Measurements from ENCODE around the gene MEIS3. TPM values are rescaled to one million over a fixed set of nuclear protein-coding genes. Genes with fewer than 3 reads are reported as not detected.

Gene MEIS3
- total RNA-seq, 1 experiment from 2014 or later: 35.8 TPM

DNA sequence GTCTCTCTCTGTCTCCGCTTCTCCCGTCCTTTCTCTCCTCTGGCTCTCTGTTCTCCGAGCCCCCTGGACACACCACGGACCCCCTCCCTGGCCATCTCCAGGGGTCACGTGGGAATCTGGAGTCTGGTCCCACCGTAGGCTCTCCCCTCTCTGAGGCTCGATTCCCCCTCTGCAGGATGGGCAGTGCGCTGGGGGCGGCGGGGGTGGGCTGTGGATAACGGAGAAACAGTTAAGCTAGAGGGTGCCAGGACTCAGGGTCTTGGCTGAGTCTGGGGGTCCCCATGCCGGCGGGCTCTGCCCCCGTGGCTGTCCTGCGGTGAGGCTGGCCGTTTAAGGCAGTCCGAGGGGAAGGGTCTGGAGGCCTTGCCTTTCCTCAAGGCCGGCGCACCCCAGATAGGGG is 462 bp upstream of the MEIS3 start:
- intact Hi-C loops (cut with micrococcal nuclease): no loop called here

DNA sequence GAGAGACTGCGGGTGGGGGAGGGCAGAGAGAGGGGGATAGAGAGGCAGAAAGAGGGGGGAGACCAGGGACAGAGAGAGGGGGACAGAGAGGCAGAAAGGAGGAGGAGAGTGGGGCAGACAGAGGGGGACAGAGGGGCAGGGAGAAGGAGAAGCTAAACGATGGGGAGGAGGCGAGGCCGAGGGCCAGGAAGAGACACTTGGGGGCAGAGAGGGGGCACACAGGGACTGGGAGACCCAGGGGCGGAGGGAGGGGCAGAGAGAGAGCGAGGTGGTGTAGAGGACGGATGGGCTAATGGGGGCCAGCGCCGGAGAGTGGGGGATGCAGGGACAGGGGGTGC is 666 bp downstream of the MEIS3 start:
- TF ChIP-seq POLR2A (IDR thresholded peaks at IDR 0.05; ENCODE audit: borderline replicate concordance, extremely low read depth, insufficient read depth, insufficient read length) (no peak), CEBPB (IDR thresholded peaks at IDR 0.05; ENCODE audit: low read depth) (no peak), EZH2phosphoT487 (IDR thresholded peaks at IDR 0.05; ENCODE audit: borderline replicate concordance) (no peak), EGR1 (IDR thresholded peaks at IDR 0.05; ENCODE audit: low read depth) (no peak), POLR2AphosphoS5 (IDR thresholded peaks at IDR 0.05; ENCODE audit: low read depth, low read length) (no peak), ZNF274 (IDR thresholded peaks at IDR 0.05; ENCODE audit: low read depth, low read length) (no peak), RAD21 (IDR thresholded peaks at IDR 0.05; ENCODE audit: low read depth) (no peak), FOSL1 (IDR thresholded peaks at IDR 0.05; ENCODE audit: low read depth) (no peak), ZFX (IDR thresholded peaks at IDR 0.05) (no peak), YY1 (IDR thresholded peaks at IDR 0.05; ENCODE audit: extremely low read depth, insufficient replicate concordance, low read depth, low read length) (no peak)
- H4K20me1 ChIP-seq (ENCODE audit: insufficient read depth): no peaks in the 10 kb centered on the region
- no peaks in the 10 kb centered on the region for H3K79me2 ChIP-seq (ENCODE audit: insufficient read depth, low read length)
- ChIA-PET POLR2A (no interaction called here), RAD21 (ENCODE audit: low non-redundant PET in 1 of 2, low total read pairs in 2 of 2, uncharacterized antibody in 2 of 2, unreplicated experiment in 2 of 2) (no interaction called here), CTCF (no interaction called here)
- peak overlapping the region; percentile 51 to 63 for H3K4me3 ChIP-seq (replicated peaks in 1 of 2; ENCODE audit: low read depth in 1 of 2, low read length in 2 of 2)
- no peaks in the 10 kb centered on the region for H3K9me2 ChIP-seq (ENCODE audit: insufficient read depth)
- DNase-seq (ENCODE audit: low read depth, low spot score) (no peak), ATAC-seq (no peak)
- H3K27me3 ChIP-seq (ENCODE audit: insufficient read depth, low read length): peaks cover 20% of the 10 kb centered on the region; the same call in 1 of the 2 replicates
- BruUV-seq (replicated peaks): no TSS peak
- peak overlapping the region; percentile 71; the same call in 1 of the 2 replicates for H3K27ac ChIP-seq (ENCODE audit: low read depth, low read length)
- peak overlapping the region; percentile 85 for H3K4me2 ChIP-seq (ENCODE audit: low read length)
- peak overlapping the region; percentile 62 for H3K9ac ChIP-seq (ENCODE audit: low read length)
- no peaks in the 10 kb centered on the region for H3K36me3 ChIP-seq (ENCODE audit: control insufficient read depth in 1 of 2, insufficient read depth in 2 of 2, low read length in 2 of 2)
- H3K9me3 ChIP-seq (ENCODE audit: control insufficient read depth in 1 of 2, insufficient read depth in 1 of 2, low read depth in 1 of 2, low read length in 2 of 2): no peaks in the 10 kb centered on the region
- H3K4me1 ChIP-seq (ENCODE audit: control insufficient read depth in 1 of 2, insufficient read depth in 2 of 2, low read length in 2 of 2): peaks cover 9 to 13% of the 10 kb centered on the region in 2 experiments; a peak in 3 of 4 replicates
- intact Hi-C loops (cut with micrococcal nuclease): no loop called here
- H2AFZ ChIP-seq (ENCODE audit: low read depth, low read length, poor library complexity, severe bottlenecking): no peak overlapping the region

More for the DNA sequence above, 462 bp upstream of the MEIS3 start:
- H3K27ac ChIP-seq (ENCODE audit: low read depth, low read length): no peak overlapping the region
- RAD21 ChIA-PET (ENCODE audit: low non-redundant PET in 1 of 2, low total read pairs in 2 of 2, uncharacterized antibody in 2 of 2, unreplicated experiment in 2 of 2): no interaction called here
- no peak for DNase-seq (ENCODE audit: low read depth, low spot score)
- no peaks in the 10 kb centered on the region for H3K79me2 ChIP-seq (ENCODE audit: insufficient read depth, low read length)
- H3K4me3 ChIP-seq (replicated peaks in 1 of 2; ENCODE audit: low read depth in 1 of 2, low read length in 2 of 2): no peak overlapping the region
- peaks cover 10 to 18% of the 10 kb centered on the region in 2 experiments for H3K4me1 ChIP-seq (ENCODE audit: control insufficient read depth in 1 of 2, insufficient read depth in 2 of 2, low read length in 2 of 2)
- no peaks in the 10 kb centered on the region for H3K9me2 ChIP-seq (ENCODE audit: insufficient read depth)
- no peaks in the 10 kb centered on the region for H4K20me1 ChIP-seq (ENCODE audit: insufficient read depth)
- BruUV-seq (replicated peaks): no TSS peak
- no peak overlapping the region for H3K9ac ChIP-seq (ENCODE audit: low read length)
- H3K9me3 ChIP-seq (ENCODE audit: control insufficient read depth in 1 of 2, insufficient read depth in 1 of 2, low read depth in 1 of 2, low read length in 2 of 2): no peaks in the 10 kb centered on the region
- TF ChIP-seq EZH2 (IDR thresholded peaks at IDR 0.05): no peak
- TF ChIP-seq EZH2phosphoT487 (IDR thresholded peaks at IDR 0.05; ENCODE audit: borderline replicate concordance): no peak
- no peak for TF ChIP-seq SRF (IDR thresholded peaks at IDR 0.05; ENCODE audit: low read depth)
- TF ChIP-seq YY1 (IDR thresholded peaks at IDR 0.05; ENCODE audit: extremely low read depth, insufficient replicate concordance, low read depth, low read length): no peak
- TF ChIP-seq CBX3 (IDR thresholded peaks at IDR 0.05; ENCODE audit: low read depth): no peak
- no peak for TF ChIP-seq SP1 (IDR thresholded peaks at IDR 0.05; ENCODE audit: low read depth)
- H3K36me3 ChIP-seq (ENCODE audit: control insufficient read depth in 1 of 2, insufficient read depth in 2 of 2, low read length in 2 of 2): no peaks in the 10 kb centered on the region
- peaks cover 20% of the 10 kb centered on the region; the same call in 1 of the 2 replicates for H3K27me3 ChIP-seq (ENCODE audit: insufficient read depth, low read length)
- CTCF ChIA-PET: no interaction called here
- POLR2A ChIA-PET: no interaction called here
- no peak overlapping the region for H2AFZ ChIP-seq (ENCODE audit: low read depth, low read length, poor library complexity, severe bottlenecking)
- H3K4me2 ChIP-seq (ENCODE audit: low read length): no peak overlapping the region
- no peak for ATAC-seq
